OCI-LY7 (cell line): ENCODE data around the gene REN. TPM values are rescaled to one million over a fixed set of nuclear protein-coding genes. Genes with fewer than 3 reads are reported as not detected.

ENCODE experiments used
- BruUV-seq: library from RNA; stranded (reverse); fragments of 400-500 nt; replicated peaks from 2 replicates; lab custom pipeline; 2021; lab: Mats Ljungman, UMichigan
- CTCF ChIA-PET: fragments of 300-600 bp; sonication (Branson Sonifier 250); formaldehyde crosslinking; loops from one replicate; lab custom pipeline; 2022; ENCODE audit warnings: antibody characterized with exemption; ENCODE audit not compliant: unreplicated experiment; lab: Charles Lee
- POLR2A ChIA-PET: fragments of 300-600 bp; sonication (Branson Sonifier 250); formaldehyde crosslinking; loops from one replicate; lab custom pipeline; 2022; ENCODE audit warnings: antibody characterized with exemption; lab: Charles Lee
- DNase-seq: peaks from one replicate; pipeline ENCODE4 v3.0.0-alpha.2; 2015; ENCODE audit warnings: low spot score
- H2AFZ ChIP-seq: fragments of 200-600 bp; sonication (generic), shearing (Covaris generic); 2 replicates; pipeline ENCODE4 v1.6.1; 2014; ENCODE audit warnings: mild to moderate bottlenecking, antibody characterized with exemption, low read length, moderate library complexity
- H3K27ac ChIP-seq: fragments of 200-600 bp; sonication (generic); 2 replicates; pipeline ENCODE4 v1.5.1; 2014; ENCODE audit warnings: mixed run types, low read depth, mild to moderate bottlenecking, moderate library complexity, low read length, inconsistent platforms; ENCODE audit not compliant: poor library complexity, severe bottlenecking
- H3K36me3 ChIP-seq: fragments of 200-600 bp; sonication (generic); 2 replicates; pipeline ENCODE4 v1.6.1; 2014; ENCODE audit warnings: mild to moderate bottlenecking, antibody characterized with exemption, low read length, moderate library complexity, mixed read lengths; ENCODE audit not compliant: insufficient read depth
- H3K4me1 ChIP-seq: fragments of 200-600 bp; sonication (generic); 2 replicates; pipeline ENCODE4 v1.5.1; 2014; ENCODE audit warnings: mild to moderate bottlenecking, low read length; ENCODE audit not compliant: insufficient read depth, poor library complexity, severe bottlenecking
- H3K4me2 ChIP-seq: fragments of 200-600 bp; sonication (generic); 2 replicates; pipeline ENCODE4 v1.6.1; 2014; ENCODE audit warnings: mild to moderate bottlenecking, low read length
- H3K4me3 ChIP-seq: fragments of 200-600 bp; sonication (generic); 2 replicates; pipeline ENCODE4 v1.5.1; 2014; ENCODE audit warnings: mild to moderate bottlenecking, low read depth, low read length; ENCODE audit not compliant: poor library complexity, severe bottlenecking
- H3K79me2 ChIP-seq: fragments of 200-600 bp; sonication (generic); 2 replicates; pipeline ENCODE4 v1.6.1; 2016; ENCODE audit warnings: low read depth, mild to moderate bottlenecking, low read length, moderate library complexity, mixed read lengths; ENCODE audit not compliant: insufficient read depth
- H3K9me2 ChIP-seq: fragments of 200-600 bp; sonication (generic); 2 replicates; pipeline ENCODE4 v1.6.1; 2016; ENCODE audit warnings: mild to moderate bottlenecking, low read length, mixed read lengths; ENCODE audit not compliant: insufficient read depth
- H3K9me3 ChIP-seq: fragments of 200-600 bp; sonication (generic); 2 replicates; pipeline ENCODE4 v1.6.1; 2014; ENCODE audit warnings: mild to moderate bottlenecking, mixed run types, low read length, mixed read lengths
- H4K20me1 ChIP-seq: fragments of 200-600 bp; sonication (generic); 2 replicates; pipeline ENCODE4 v1.6.1; 2014; ENCODE audit warnings: mild to moderate bottlenecking, antibody characterized with exemption, low read length, moderate library complexity, mixed read lengths; ENCODE audit not compliant: insufficient read depth
- EZH2phosphoT487 ChIP-seq: fragments of 200-600 bp; sonication (generic); IDR thresholded peaks from 2 replicates; pipeline ENCODE4 v1.6.1; 2018; ENCODE audit warnings: low read depth, borderline replicate concordance, mild to moderate bottlenecking, mixed run types, antibody characterized with exemption, low read length, moderate library complexity, mixed read lengths
- intact Hi-C: fragments of 100-400 bp; cut with micrococcal nuclease; formaldehyde crosslinking; loops from one replicate; pipeline ENCODE4 v1.10.0; 2022; ENCODE audit not compliant: unreplicated experiment
- total RNA-seq, 2 experiments: library from RNA; depleted of rRNA in 1 of 2; stranded (reverse); fragments of >200 nt in 1 of 2; shearing (Covaris generic) in 1 of 2; gene quantifications; 2 replicates each; pipeline ENCODE4 v1.2.3, GENCODE V29; 2014 to 2022
- TF ChIP-seq, protein P1 (sequence below): fragments of 200-600 bp; sonication (generic); conservative IDR thresholded peaks from 2 replicates; pipeline ENCODE4 v1.5.1; 2014; ENCODE audit warnings: mild to moderate bottlenecking, antibody characterized with exemption, low read length, moderate library complexity, mixed read lengths

REN gene
- total RNA-seq, 2 experiments from 2014 or later, result not detected

DNA sequence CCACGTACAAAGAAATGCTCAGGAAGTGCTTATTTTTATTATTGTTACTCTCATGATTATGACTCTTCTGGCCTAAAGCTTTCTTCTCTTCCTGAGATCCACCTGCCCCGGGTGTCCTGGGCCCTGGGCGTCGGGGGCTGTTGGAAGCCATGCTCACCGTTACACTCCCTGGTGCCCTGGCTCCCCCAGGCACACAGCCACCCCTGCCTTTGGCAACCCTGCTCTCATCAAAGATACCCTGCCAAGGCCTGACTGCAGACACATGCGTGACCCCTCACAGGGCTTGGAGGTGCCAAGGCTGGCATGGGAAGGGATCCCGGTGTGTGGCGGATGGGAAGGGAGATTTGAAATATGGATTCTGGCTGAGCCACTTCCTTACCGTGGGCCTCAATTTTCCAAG lies 33.4 kb upstream of the REN start:
- BruUV-seq, result no TSS peak
- no peak for TF ChIP-seq EZH2phosphoT487
- TF ChIP-seq, protein P1, sequence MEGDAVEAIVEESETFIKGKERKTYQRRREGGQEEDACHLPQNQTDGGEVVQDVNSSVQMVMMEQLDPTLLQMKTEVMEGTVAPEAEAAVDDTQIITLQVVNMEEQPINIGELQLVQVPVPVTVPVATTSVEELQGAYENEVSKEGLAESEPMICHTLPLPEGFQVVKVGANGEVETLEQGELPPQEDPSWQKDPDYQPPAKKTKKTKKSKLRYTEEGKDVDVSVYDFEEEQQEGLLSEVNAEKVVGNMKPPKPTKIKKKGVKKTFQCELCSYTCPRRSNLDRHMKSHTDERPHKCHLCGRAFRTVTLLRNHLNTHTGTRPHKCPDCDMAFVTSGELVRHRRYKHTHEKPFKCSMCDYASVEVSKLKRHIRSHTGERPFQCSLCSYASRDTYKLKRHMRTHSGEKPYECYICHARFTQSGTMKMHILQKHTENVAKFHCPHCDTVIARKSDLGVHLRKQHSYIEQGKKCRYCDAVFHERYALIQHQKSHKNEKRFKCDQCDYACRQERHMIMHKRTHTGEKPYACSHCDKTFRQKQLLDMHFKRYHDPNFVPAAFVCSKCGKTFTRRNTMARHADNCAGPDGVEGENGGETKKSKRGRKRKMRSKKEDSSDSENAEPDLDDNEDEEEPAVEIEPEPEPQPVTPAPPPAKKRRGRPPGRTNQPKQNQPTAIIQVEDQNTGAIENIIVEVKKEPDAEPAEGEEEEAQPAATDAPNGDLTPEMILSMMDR, result no peak
- Histone ChIP-seq H3K4me2 (no peak overlapping the region), H3K4me1 (no peaks in the 10 kb centered on the region), H2AFZ (no peak overlapping the region), H3K79me2 (no peaks in the 10 kb centered on the region), H3K27ac (no peak overlapping the region), H4K20me1 (no peaks in the 10 kb centered on the region), H3K9me3 (no peaks in the 10 kb centered on the region), H3K4me3 (no peak overlapping the region), H3K9me2 (no peaks in the 10 kb centered on the region), H3K36me3 (no peaks in the 10 kb centered on the region)
- POLR2A ChIA-PET, result no interaction called here
- intact Hi-C loops, result no loop called here
- DNase-seq, result no peak
- CTCF ChIA-PET, result no interaction called here

GRCh38 chr1:204198348-204199340 lies 32.5 kb upstream of the REN start:
- H3K4me2 ChIP-seq, result no peak overlapping the region
- BruUV-seq, result no TSS peak
- no peak for DNase-seq

More at GRCh38 chr1:204198348-204199340, 32.5 kb upstream of the REN start:
- Histone ChIP-seq H3K9me3 (no peaks in the 10 kb centered on the region), H3K4me3 (no peak overlapping the region), H3K79me2 (no peaks in the 10 kb centered on the region), H3K27ac (no peak overlapping the region), H2AFZ (no peak overlapping the region), H3K36me3 (no peaks in the 10 kb centered on the region), H3K4me1 (no peaks in the 10 kb centered on the region), H4K20me1 (no peaks in the 10 kb centered on the region), H3K9me2 (no peaks in the 10 kb centered on the region)
- ChIA-PET CTCF (interaction anchor here (0.7 kb wide), 1 partner anchor 1388 kb away, joined by 3 read pairs; no protein-coding TSS in a partner anchor), POLR2A (no interaction called here)
- intact Hi-C loops, result no loop called here
- TF ChIP-seq, protein P1, result no peak
- TF ChIP-seq EZH2phosphoT487, result no peak
